NCI-H345 treated with DMSO at 0.1 percent for 48 hours (cell line): Measurements from ENCODE around the gene ALDH3B2.
"Not testable (repeated sequence)": the region's sequence is repeated elsewhere in the genome, so short reads cannot be mapped to it uniquely, and the experiment has no call there.

Experiments
- DNase-seq: peaks from one replicate; lab custom pipeline; 2025; ENCODE audit not compliant: unreplicated experiment; lab: John Stamatoyannopoulos, UW

ALDH3B2 gene

DNA sequence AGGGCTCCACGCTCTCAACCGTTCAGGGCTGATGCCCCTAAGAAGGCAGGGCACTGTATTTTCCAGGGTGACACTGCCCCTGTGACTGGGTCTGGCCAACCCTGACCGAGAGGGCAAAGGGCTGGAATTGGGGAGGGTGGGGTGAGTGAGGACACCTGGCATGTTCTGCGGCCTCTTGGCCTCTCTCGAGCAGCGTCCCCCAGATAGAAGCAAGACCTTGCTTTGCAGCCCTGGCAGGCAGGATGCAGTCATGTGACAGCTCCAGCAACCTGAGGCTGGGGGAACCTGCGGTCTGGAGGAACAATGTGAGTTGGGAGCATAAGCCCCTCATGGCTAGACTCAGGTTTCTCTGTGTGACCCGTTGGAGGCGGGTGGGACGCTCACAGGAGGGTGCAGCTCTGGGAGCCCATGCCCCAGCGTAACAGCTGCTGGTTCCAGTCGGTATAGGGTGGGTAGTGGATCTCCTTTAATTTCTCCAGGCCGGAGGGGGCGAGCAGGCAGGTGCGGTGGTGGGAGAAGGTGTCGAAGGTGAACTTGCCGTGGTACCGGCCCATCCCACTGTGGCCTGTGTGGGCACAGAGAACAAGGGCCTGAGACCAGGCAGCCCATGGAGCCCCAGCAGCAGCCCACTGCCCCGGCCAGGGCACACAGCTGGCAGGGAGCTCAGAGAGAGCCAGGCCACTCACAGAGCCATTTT, 11.4 kb downstream of the ALDH3B2 start:
- no peak for DNase-seq

- no peak for DNase-seq
Observed at GRCh38 chr11:67662142-67662834, 12.1 kb downstream of the ALDH3B2 start.

DNA sequence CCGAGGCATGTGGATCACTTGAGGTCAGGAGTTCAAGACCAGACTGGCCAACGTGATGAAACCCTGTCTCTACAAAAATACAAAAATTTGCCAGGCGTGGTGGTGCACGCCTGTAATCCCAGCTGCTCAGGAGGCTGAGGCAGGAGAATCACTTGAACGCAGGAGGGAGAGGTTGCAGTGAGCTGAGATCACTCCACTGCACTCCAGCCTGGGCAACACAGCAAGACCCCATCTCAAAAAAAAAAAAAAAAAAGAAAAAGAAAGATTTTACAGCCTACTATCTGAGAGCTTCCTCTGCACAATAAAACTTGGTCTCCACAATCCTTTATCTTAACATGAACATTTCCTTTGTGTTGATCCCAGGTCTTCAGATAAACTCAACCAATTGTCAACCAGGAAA, 13.7 kb downstream of the ALDH3B2 start:
- not testable (repeated sequence) for DNase-seq

DNA sequence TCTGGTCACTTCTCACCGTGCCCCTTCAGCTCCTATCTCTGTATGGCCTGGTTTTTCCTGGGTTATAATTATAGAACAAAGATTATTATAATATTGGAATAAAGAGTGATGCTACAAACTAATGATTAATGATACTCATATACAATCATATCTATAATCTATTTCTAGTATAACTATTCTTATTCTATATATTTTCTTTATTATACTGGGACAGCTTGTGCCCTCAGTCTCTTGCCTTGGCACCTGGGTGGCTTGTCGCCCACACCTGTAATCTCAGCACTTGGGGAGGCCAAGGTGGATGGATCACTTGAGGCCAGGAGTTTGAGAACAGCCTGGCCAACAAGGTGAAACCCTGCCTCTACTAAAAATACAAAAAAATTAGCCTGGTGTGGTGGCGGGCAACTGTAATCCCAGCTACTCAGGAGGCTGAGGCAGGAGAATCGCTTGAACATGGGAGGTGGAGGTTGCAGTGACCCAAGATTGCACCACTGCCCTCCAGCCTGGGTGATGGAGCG, 14.7 kb downstream of the ALDH3B2 start:
- DNase-seq, result not testable (repeated sequence)

DNA sequence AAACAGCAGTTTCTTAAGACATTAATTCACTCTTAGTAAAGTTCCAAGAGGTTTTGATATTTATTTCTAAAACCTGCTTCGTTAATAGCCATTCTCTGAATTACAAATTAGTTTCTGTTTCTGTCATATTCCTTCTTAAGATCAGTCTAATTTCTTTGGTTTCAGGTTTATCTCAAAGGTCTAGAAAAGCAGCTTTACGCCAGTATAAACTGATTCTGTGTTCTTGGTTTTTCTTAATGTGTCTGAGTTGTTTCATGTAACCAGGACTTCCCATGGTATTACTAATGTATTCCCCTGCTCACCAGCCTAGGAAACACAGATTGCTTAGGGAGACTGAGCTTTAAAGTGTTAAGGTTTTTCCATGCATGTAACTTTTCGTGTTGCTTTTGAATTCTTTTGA, 17.1 kb downstream of the ALDH3B2 start:
- no peak for DNase-seq

DNA sequence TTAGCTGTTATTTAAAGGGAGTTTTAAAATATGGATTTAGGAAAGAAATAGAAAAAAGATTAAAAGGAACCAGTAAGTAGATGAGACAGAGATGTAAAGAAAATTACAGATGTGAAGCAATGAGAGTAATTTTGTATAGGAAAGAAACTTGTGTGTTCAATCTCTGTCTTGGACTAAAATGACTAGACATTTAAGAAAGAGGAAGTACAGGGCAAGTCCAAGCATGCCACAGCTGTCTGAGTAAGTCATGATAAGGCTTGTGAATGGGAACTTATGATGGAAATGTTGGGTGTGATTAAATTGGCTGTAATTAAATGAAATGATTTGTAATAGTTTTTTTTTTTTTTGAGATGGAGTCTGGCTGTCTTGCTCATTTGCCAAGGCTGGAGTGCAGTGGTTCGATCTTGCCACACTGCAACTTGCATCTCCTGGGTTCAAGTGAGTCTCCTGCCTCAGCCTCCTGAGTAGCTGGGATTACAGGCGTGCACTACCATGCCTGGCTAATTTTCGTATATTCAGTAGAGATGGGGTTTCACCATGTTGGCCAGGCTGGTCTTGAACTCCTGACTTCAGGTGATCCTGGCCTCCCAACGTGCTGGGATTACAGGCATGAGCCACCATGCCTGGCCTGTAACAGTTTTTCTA, 18.0 kb downstream of the ALDH3B2 start:
- DNase-seq, result no peak

- no peak for DNase-seq
Observed at GRCh38 chr11:67654225-67654624, 20.2 kb downstream of the ALDH3B2 start.

DNA sequence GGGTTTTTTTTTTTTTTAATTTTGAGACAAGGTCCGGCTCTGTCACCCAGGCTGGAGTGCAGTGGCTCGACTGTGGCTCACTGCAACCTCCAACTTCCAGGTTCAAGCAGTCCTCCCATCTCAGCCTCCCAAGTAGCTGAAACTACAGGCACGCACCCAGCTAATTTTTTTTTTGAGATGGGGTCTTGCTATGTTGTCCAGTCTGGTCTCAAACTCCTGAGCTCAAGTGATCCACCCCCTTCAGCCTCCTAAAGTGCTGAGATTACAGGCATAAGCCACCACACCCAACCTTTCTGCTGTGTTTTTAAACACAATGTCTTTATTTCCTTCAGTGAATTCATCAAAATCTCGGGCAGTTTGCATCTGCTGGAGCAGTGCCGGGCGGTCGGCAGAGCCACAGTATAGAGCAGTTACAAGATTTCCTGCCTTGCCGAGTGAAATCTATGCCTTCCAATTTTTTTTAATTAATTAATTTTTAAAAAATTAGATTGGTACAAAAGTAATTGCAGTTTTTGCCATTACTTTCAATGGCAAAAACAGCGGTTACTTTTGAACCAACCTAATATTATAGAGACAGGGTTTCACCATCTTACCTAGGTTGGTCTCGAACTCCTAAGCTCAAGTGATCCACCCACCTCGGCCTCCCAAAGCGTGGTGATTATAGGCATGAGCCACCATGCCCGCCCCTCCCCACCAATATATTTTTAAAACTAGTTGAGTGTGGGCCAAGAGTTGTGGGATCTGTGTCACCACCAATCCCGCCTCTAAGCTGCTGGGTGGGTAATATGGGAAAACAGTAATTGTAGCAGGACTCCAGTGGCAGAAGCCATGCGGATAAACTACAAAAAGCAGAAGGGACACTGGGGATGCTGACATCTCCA, 21.2 kb downstream of the ALDH3B2 start:
- no peak for DNase-seq

DNA sequence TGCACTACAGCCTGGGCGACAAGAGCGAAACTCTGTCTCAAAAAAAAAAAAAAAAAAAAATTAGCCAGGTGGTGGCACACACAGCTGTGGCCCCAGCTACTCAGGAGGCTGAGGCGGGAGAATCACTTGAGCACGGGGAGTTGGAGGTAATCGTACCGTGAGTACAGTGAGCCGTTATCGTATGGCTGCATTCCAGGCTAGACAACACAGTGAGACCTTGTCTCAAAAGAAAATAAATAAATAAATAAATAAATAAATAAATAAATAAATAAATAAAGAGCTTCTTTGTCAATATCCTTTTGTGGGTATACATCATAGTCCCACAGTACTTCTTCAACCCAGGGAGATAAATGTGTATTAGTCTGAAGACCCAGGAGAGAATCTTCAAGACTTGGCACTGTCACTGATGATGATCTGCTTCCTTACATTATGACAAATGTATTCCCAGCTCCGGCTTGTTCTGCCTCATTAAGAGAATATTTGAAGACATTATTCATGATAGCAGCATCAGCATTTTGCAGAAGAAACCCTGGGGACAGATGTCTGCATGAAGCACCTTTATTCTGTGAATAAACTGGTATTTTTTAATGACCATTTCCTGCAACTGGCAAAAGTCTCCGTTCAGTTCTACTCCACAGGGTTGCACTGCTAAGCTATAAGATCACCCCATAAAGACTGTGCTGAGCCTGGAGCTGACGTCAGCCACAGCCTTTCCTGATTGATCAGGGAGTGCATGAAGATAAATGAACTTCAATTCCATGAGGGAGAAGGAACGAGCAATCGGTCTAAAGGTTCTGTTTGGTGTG, 22.2 kb downstream of the ALDH3B2 start:
- DNase-seq, result no peak

DNA sequence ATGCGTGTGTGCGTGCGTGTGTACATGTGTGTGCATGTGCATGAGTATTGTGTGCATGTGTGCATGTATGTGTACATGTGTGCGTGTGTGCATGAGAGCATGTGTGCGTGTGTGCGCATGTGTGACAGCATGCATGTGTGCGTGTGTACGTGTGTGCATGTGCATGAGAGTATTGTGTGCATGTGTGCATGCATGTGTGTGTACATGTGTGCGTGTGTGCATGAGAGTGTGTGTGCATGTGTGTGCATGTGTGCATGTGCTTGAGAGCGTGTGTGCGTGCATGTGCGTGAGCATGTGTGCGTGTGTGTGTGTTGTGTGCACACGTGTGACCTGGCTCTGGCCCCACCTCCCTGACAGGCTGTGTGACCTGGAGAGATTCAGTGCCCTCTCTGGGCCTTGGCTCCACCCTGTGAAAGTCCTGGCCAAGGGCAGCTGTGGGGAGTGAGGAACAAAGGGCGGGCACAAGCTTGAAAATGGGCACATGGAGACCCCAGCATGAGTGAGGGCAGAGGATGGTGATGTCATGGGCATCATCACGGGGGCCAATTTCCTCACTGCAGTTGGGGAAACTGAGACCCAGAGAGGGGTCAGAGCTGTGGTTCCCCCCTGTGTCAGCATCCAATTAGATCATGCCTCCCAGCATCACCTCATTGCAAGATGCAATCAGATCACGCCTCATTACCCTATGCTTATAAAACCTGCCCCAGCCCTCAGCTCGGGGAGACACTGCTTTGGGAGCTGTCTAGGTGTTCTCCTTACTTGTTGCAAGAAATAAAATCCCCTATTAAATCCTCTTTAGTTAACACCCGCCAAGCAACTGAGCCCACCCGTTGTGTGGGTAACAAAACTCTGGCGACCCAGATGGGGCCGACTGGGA, 24.6 kb downstream of the ALDH3B2 start:
- DNase-seq, result no peak

DNA sequence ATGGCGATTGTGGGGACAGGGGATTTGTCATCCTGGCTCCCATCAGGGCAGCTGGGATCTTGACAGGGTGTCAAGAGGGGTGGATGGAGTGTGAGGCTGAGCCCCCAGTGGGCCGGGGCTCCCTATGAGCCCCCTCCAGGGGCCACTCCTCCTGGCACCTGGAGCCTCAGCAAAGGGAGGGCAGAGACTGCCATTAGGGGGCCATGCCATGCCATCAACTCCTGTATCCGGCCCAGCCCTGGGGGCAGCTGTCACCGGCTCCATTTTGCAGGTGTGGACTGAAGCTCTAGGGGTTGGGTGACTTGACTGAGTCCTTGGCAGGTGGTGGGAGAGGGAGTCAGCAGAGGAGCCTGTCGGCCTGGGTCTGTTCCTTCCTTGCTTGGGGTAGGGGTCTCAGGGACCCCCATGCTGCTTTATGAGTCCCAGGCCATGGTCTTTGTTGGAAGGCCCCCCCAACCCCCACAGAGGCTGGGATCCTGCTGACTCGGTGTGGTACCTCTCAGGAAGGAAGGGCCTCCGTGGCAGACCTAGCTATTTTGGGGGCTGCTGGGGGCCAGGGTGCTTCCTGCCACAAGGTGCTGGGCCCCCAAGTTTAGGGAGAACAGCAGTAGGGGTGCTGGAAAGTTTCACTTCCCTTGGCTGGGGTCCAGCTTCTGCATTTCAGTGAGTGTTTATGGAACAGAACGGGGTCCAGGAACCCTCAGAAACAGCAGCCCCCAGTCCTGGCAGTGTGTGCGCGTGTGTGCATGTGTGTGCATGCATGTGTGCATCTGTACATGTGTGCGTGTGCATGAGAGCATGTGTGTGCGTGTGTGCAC, 25.4 kb downstream of the ALDH3B2 start:
- DNase-seq, result no peak

GRCh38 chr11:67648140-67648795, 26.2 kb downstream of the ALDH3B2 start:
- DNase-seq, result peak; percentile 54

GRCh38 chr11:67647471-67647870, 27.0 kb downstream of the ALDH3B2 start:
- DNase-seq, result no peak

DNA sequence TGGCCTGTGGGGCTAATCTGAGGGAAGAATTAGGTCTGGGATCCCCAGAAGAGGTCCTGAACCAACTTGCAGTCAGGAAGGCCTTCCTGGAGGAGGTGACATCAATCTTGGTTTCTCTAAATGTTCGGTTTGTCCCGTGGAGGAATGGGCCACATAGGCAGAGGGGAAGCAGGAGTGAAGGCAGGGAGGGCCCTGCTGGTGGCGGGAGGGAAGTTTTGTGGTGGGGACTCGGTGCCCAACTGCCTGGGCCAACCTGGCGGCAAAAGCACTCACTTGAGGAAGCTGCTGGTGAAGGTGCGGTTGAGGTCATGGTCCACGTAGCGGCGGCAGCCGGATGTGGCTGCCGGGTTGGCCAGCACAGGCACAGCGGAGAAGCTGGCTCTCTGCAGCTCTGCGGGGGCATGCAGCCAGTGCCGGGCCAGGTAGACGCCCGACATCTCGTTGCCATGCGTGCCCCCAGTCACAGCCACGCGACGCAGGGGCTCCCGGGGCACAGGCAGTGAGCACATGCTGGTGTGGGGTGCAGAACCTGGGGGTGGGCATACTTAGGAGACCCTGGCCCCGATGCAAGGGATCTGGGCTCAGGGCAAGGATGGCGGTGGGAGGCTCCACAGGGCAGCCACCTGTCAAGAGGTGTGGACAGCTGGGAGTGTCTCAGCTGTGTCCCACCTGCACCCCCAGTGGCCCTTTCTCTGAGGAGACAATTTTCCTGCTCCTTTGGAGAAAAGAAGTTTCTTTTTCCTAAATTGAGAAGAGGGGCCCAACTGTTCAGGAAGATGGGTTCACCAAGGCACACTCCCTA, 27.7 kb downstream of the ALDH3B2 start:
- DNase-seq, result no peak

- no peak for DNase-seq
Observed at GRCh38 chr11:67645521-67646461, 28.6 kb downstream of the ALDH3B2 start.
